Measurements from ENCODE around the gene BMP7. TPM values are rescaled to one million over a fixed set of nuclear protein-coding genes. Genes with fewer than 3 reads are reported as not detected.

BMP7 gene
- total and polyA plus RNA-seq, 12 donors: 0.72 to 19.2 (median 4.1) TPM

GRCh38 chr20:57189713-57190112 lies 76.7 kb downstream of the BMP7 start:
- no peaks in the 10 kb centered on the region for H3K9me3 ChIP-seq
- DNase-seq (no peak), ATAC-seq (no peak)
- intact Hi-C loops (cut with DNase I): no loop called here
- H3K27ac ChIP-seq: no peak overlapping the region
- no peaks in the 10 kb centered on the region for H3K27me3 ChIP-seq
- H3K4me1 ChIP-seq: no peaks in the 10 kb centered on the region
- no peak overlapping the region for H3K4me3 ChIP-seq
- no peaks in the 10 kb centered on the region for H3K36me3 ChIP-seq
- 80 to 84% methylated on average over 5 of the region's 5 CpGs for WGBS, 2 donors
- TF ChIP-seq, protein P1, sequence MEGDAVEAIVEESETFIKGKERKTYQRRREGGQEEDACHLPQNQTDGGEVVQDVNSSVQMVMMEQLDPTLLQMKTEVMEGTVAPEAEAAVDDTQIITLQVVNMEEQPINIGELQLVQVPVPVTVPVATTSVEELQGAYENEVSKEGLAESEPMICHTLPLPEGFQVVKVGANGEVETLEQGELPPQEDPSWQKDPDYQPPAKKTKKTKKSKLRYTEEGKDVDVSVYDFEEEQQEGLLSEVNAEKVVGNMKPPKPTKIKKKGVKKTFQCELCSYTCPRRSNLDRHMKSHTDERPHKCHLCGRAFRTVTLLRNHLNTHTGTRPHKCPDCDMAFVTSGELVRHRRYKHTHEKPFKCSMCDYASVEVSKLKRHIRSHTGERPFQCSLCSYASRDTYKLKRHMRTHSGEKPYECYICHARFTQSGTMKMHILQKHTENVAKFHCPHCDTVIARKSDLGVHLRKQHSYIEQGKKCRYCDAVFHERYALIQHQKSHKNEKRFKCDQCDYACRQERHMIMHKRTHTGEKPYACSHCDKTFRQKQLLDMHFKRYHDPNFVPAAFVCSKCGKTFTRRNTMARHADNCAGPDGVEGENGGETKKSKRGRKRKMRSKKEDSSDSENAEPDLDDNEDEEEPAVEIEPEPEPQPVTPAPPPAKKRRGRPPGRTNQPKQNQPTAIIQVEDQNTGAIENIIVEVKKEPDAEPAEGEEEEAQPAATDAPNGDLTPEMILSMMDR (IDR thresholded peaks at IDR 0.05): no peak

- H3K4me3 ChIP-seq: no peak overlapping the region
- TF ChIP-seq, protein P1 (IDR thresholded peaks at IDR 0.05): no peak
- no peak for DNase-seq
- WGBS, 2 donors: 77 to 83% methylated on average over 6 of the region's 6 CpGs
- H3K9me3 ChIP-seq: no peaks in the 10 kb centered on the region
- no peaks in the 10 kb centered on the region for H3K4me1 ChIP-seq
- intact Hi-C loops (cut with DNase I): no loop called here
- no peaks in the 10 kb centered on the region for H3K36me3 ChIP-seq
- no peak for ATAC-seq
- no peaks in the 10 kb centered on the region for H3K27me3 ChIP-seq
- H3K27ac ChIP-seq: no peak overlapping the region
These were observed 77.8 kb downstream of the BMP7 start for GRCh38 chr20:57188576-57189079.

- TF ChIP-seq, protein P1 (IDR thresholded peaks at IDR 0.05): no peak
- DNase-seq (no peak), ATAC-seq (no peak)
- Histone ChIP-seq H3K27ac (no peak overlapping the region), H3K9me3 (no peaks in the 10 kb centered on the region), H3K27me3 (no peaks in the 10 kb centered on the region), H3K4me1 (no peaks in the 10 kb centered on the region), H3K4me3 (no peak overlapping the region), H3K36me3 (no peaks in the 10 kb centered on the region)
- intact Hi-C loops (cut with DNase I): no loop called here
- 83 to 93% methylated on average over 9 of the region's 9 CpGs for WGBS, 2 donors
These were observed 78.4 kb downstream of the BMP7 start for GRCh38 chr20:57188056-57188455.

DNA sequence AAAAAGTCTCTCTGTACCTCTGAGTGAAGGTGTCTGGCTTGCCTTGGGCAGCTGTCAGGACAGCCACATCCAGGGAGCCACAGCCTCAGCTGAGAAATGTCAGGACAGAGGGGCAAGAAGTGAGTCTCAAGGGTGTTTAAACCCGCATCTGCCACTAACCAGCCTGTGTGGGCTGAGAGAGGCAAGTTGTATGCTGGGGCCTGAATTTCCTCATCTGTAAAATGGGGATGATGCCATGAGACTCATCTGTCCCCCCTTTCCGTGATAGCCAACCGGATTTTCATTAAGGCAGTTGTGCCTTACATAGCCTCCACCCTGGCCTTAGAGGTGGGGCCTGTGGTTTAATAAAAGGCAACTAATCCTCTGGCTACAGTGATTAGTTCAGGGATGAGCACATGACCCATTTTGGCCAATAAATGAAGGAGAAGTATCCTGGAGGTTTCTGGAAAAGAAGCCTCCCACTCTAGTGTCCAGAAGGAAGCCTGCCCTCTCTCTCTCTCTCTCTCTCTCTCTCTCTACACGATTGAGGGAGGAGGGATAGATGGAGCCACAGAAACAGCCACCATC lies 79.3 kb downstream of the BMP7 start:
- intact Hi-C loops (cut with DNase I): no loop called here
- Histone ChIP-seq H3K9me3 (no peaks in the 10 kb centered on the region), H3K4me3 (no peak overlapping the region), H3K27me3 (peaks cover 0 to 5% (median 0%) of the 10 kb centered on the region in 7 donors), H3K4me1 (no peaks in the 10 kb centered on the region), H3K36me3 (no peaks in the 10 kb centered on the region), H3K27ac (no peak overlapping the region)
- ATAC-seq (no peak), DNase-seq (no peak)
- TF ChIP-seq, protein P1 (IDR thresholded peaks at IDR 0.05): no peak
- 76 to 91% methylated on average over 4 of the region's 4 CpGs for WGBS, 2 donors
